A549 treated with DMSO at 1 μM for 4 hours (cell line): ENCODE measurements around the gene CHCHD5. TPM values are rescaled to one million over a fixed set of nuclear protein-coding genes. Genes with fewer than 3 reads are reported as not detected.

ENCODE experiments used
- total RNA-seq: library from RNA; stranded (reverse); fragments of 200-300 nt; extraction: Qiagen RNA extraction; gene quantifications from 5 replicates; pipeline ENCODE4 v1.2.3, GENCODE V29; 2022; ENCODE audit warnings: low read depth

The CHCHD5 gene, protein sequence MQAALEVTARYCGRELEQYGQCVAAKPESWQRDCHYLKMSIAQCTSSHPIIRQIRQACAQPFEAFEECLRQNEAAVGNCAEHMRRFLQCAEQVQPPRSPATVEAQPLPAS
- 57.0 to 86.0 TPM (median 59.5 TPM) in 5 replicates for total RNA-seq

DNA sequence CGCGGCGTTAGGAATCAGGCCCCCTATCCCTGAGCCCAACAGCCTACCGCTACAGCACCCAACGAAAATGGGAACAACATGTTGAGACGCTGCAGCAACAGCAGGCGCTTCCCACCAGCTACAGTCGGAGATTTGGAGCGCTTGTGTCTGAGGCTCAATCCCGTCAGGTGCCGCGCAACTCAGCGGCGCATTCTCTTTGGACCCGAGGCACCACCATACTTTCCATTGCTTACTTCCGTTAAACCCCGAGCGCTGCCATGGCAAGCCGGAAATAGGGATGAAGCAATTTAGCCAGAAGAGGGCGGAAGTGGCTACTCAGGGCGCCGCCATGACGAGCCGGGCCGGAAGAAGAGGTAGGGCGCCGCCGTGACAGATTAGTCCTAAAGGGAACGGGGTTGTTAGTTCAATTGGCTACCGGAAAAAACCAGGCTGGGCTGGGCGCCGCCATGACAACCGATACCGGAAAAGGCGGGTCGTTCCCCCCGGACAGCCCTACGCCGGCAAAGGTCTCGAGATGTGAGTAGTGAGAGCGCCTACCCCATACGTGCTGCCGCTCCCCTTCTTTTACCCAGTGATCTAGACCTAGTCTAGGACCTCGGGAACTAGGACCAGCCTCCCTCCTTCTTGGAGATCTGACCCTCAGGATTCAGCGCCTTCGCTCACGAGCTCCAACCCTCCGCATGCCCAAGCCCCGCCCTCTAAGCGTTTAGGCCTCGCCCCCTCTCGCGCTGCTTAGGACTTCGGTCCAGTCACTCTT is at the start of gene CHCHD5:
TSS of gene CHCHD5 (plus strand) at position 476 of the 757 bp plus-strand sequence. CDS start at position 515, 39 bp downstream.

DNA sequence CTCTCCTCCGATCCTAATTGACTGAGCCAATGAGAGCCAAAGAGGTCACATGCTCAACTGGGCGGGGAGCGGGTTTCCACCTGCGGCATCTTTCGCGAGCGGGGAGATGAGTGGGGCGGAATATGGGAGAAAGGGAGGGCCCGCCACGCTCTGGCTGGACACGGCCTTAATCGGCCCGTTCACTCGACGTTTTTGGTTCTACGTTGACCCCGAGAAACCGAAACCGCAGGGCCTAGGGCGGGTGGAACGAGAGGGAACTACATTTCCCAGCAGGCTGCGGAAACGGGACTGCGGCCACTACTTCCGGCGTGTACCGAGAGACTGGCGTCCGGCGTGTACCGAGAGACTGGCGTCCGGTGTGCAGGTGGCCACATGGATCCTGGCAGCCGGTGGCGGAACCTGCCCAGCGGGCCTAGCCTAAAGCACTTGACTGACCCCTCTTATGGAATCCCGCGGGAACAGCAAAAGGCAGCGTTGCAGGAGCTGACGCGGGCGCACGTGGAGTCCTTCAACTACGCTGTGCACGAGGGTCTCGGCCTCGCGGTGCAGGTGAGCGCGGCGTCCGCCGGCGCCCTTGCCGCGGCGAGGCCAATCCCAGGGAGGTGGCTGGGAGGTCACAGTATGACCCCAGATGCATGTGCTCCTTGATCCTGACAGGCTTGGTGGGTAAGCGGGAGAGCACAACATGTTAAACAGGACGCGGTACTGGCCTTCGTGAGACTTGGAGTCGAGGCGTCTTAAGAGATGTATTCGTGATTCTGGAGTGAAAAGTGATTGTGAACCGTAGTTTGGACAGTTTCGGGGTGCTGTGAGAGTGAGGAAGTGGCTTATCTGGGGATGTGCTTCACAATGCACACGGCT is 42.1 kb upstream of the CHCHD5 start, which contains the start of gene POLR1B:
TSS of gene POLR1B (plus strand) at position 343 of the 861 bp plus-strand sequence. CDS start at position 373, 30 bp downstream.

Other genes starting within 250 kb of the CHCHD5 start
- gene RGPD8, start 151.0 kb upstream of the CHCHD5 start, total RNA-seq = 3.4 to 4.9 TPM (median 4.1 TPM) in 5 replicates
- 39.3 to 49.6 TPM (median 42.6 TPM) in 5 replicates for gene TTL, start 102.5 kb upstream of the CHCHD5 start, total RNA-seq
- gene POLR1B, start 42.1 kb upstream of the CHCHD5 start, total RNA-seq = 24.7 to 31.9 TPM (median 28.8 TPM) in 5 replicates
- gene SLC20A1, start 61.3 kb downstream of the CHCHD5 start, total RNA-seq = 128 to 148 TPM (median 141 TPM) in 5 replicates
- gene NT5DC4, start 136.4 kb downstream of the CHCHD5 start, total RNA-seq = not detected in 5 replicates
- gene CKAP2L, start 180.0 kb downstream of the CHCHD5 start, total RNA-seq = 11.8 to 17.4 TPM (median 16.0 TPM) in 5 replicates
- 0.05 to 0.47 TPM (median 0.11 TPM) in 5 replicates for gene IL1A, start 199.9 kb downstream of the CHCHD5 start, total RNA-seq